Uterus (tissue), 4 donors: Measurements from ENCODE around the gene SNX12. TPM values are rescaled to one million over a fixed set of nuclear protein-coding genes. Genes with fewer than 3 reads are reported as not detected.

ENCODE experiments used
- DNase-seq, 2 donors: peaks; one replicate each; pipeline ENCODE4 v3.0.0-alpha.2; 2019 to 2020
- H3K27ac ChIP-seq, 2 donors: fragments of 200-600 bp; sonication (generic); 1 replicate in 1 of 2; 2 replicates in 1 of 2; pipeline ENCODE4 v1.5.1; 2016 to 2018
- H3K27me3 ChIP-seq, 2 donors: fragments of 200-600 bp; sonication (generic); one replicate each; pipeline ENCODE4 v1.5.1; 2018 to 2019; ENCODE audit warnings: control low read depth in 1 of 2
- H3K36me3 ChIP-seq, 2 donors: fragments of 200-600 bp; sonication (generic); one replicate each; pipeline ENCODE4 v1.5.1; 2019; ENCODE audit warnings: control low read depth in 1 of 2
- H3K4me1 ChIP-seq, 2 donors: fragments of 200-600 bp; sonication (generic); one replicate each; pipeline ENCODE4 v1.5.1; 2018 to 2019; ENCODE audit warnings: control low read depth in 1 of 2
- H3K4me3 ChIP-seq, 2 donors: fragments of 200-600 bp; sonication (generic); 1 replicate in 1 of 2; 2 replicates in 1 of 2; pipeline ENCODE4 v1.5.1; 2018 to 2019; ENCODE audit warnings: mild to moderate bottlenecking in 1 of 2
- H3K9me3 ChIP-seq, 2 donors: fragments of 200-600 bp; sonication (generic); one replicate each; pipeline ENCODE4 v1.5.1; 2019; ENCODE audit warnings: control low read depth in 1 of 2
- CTCF ChIP-seq, 4 experiments: fragments of 200-600 bp in 2 of 4; fragments of 450-650 bp in 2 of 4; sonication (generic) in 2 of 4; IDR thresholded peaks; one replicate each; pipeline ENCODE4 v1.5.1; 2016 to 2019; ENCODE audit warnings: antibody characterized with exemption in 4 of 4, mild to moderate bottlenecking in 2 of 4, moderate library complexity in 1 of 4
- POLR2A ChIP-seq, 2 donors: fragments of 450-650 bp; IDR thresholded peaks; one replicate each; pipeline ENCODE4 v1.6.1; 2016; ENCODE audit warnings: antibody characterized with exemption in 2 of 2, mild to moderate bottlenecking in 1 of 2, moderate library complexity in 1 of 2
- intact Hi-C: fragments of 100-400 bp; cut with DNase I; formaldehyde crosslinking; loops from one replicate; pipeline ENCODE4 v1.15.1; 2023; ENCODE audit warnings: low total_unique reads
- total RNA-seq, 4 donors: library from RNA; depleted of rRNA in 3 of 4; stranded (reverse); fragments of >200 nt in 3 of 4; gene quantifications; one replicate each; pipeline versions ENCODE4 v1.1.0 to v1.2.4, GENCODE V29; 2014 to 2023
- donor health status: DM: yes; HTN: yes; CAD: no.

SNX12 gene
- total RNA-seq, result 10 to 100 TPM; 32.9 to 92.7 (median 68.0) TPM

- DNase-seq, result peak; percentile 87 to 92
- intact Hi-C loops, result no loop called here
- peak in 2 of 4 experiments; percentile 84 to 93 for TF ChIP-seq CTCF (IDR thresholded peaks at IDR 0.05)
- peak; percentile 45 to 59 for TF ChIP-seq POLR2A (IDR thresholded peaks at IDR 0.05)
- Histone ChIP-seq H3K36me3 (no peaks in the 10 kb centered on the region), H3K27ac (peak within 1 kb of the TSS; percentile 85 to 86), H3K27me3 (no peaks in the 10 kb centered on the region), H3K4me1 (no peaks in the 10 kb centered on the region), H3K4me3 (peak within 1 kb of the TSS; percentile 48 to 64), H3K9me3 (no peaks in the 10 kb centered on the region)
These were observed at the start of gene SNX12 for GRCh38 chrX:71068044-71068918. SNX12 (minus strand) TSS chrX:71068334; CDS start chrX:71068306, 28 bp downstream.

- peak overlapping the region in 1 of 2 donors; percentile 87 for H3K27ac ChIP-seq
- TF ChIP-seq POLR2A (IDR thresholded peaks at IDR 0.05), result no peak
- TF ChIP-seq CTCF (IDR thresholded peaks at IDR 0.05), result no peak
- no peaks in the 10 kb centered on the region for H3K36me3 ChIP-seq
- no peaks in the 10 kb centered on the region for H3K4me1 ChIP-seq
- intact Hi-C loops, result no loop called here
- no peak overlapping the region for H3K4me3 ChIP-seq
- no peak for DNase-seq
- no peaks in the 10 kb centered on the region for H3K9me3 ChIP-seq
- H3K27me3 ChIP-seq, result no peaks in the 10 kb centered on the region
These were observed 49.2 kb upstream of the SNX12 start for GRCh38 chrX:71117358-71117757.

- H3K9me3 ChIP-seq, result no peaks in the 10 kb centered on the region
- intact Hi-C loops, result no loop called here
- H3K27ac ChIP-seq, result no peak overlapping the region
- no peaks in the 10 kb centered on the region for H3K4me1 ChIP-seq
- TF ChIP-seq POLR2A (IDR thresholded peaks at IDR 0.05), result no peak
- TF ChIP-seq CTCF (IDR thresholded peaks at IDR 0.05), result no peak
- DNase-seq, result no peak
- H3K4me3 ChIP-seq, result no peak overlapping the region
- H3K27me3 ChIP-seq, result no peaks in the 10 kb centered on the region
- no peaks in the 10 kb centered on the region for H3K36me3 ChIP-seq
These were observed 43.8 kb upstream of the SNX12 start for GRCh38 chrX:71111921-71112431.

GRCh38 chrX:71111141-71111843, 43.2 kb upstream of the SNX12 start, which contains the start of gene IL2RG:
IL2RG (minus strand) TSS chrX:71111577; CDS start chrX:71111539, 38 bp downstream.
- no peak for DNase-seq
- TF ChIP-seq CTCF (IDR thresholded peaks at IDR 0.05), result no peak
- intact Hi-C loops, result no loop called here
- Histone ChIP-seq H3K4me3 (no peak within 1 kb of the TSS), H3K36me3 (no peaks in the 10 kb centered on the region), H3K4me1 (no peaks in the 10 kb centered on the region), H3K27ac (no peak within 1 kb of the TSS), H3K27me3 (no peaks in the 10 kb centered on the region), H3K9me3 (no peaks in the 10 kb centered on the region)

GRCh38 chrX:71109051-71109450, 40.9 kb upstream of the SNX12 start:
- TF ChIP-seq POLR2A (IDR thresholded peaks at IDR 0.05), result no peak
- Histone ChIP-seq H3K9me3 (no peaks in the 10 kb centered on the region), H3K27me3 (no peaks in the 10 kb centered on the region), H3K27ac (no peak overlapping the region), H3K4me3 (no peak overlapping the region), H3K4me1 (no peaks in the 10 kb centered on the region), H3K36me3 (no peaks in the 10 kb centered on the region)
- DNase-seq, result no peak
- intact Hi-C loops, result no loop called here
